Adrenal gland (tissue), 12 donors: ENCODE results near the gene KIF26A. TPM values are rescaled to one million over a fixed set of nuclear protein-coding genes. Genes with fewer than 3 reads are reported as not detected.

Experiments
- DNase-seq, 7 donors: peaks; one replicate each; pipeline ENCODE4 v3.0.0-alpha.2; 2019 to 2020
- H3K27ac ChIP-seq, 5 donors: fragments of 200-600 bp; sonication (generic) in 4 of 5; 1 replicate in 3 of 5; 2 replicates in 2 of 5; pipeline versions ENCODE4 v1.5.1 to v1.8.0; 2016 to 2020; ENCODE audit warnings: mild to moderate bottlenecking in 1 of 5
- H3K27me3 ChIP-seq: fragments of 200-600 bp; 2 replicates; pipeline ENCODE4 v1.8.0; 2021
- H3K36me3 ChIP-seq, 2 donors: fragments of 200-600 bp; replicated peaks in 1 of 2; 1 replicate in 1 of 2; 2 replicates in 1 of 2; pipeline versions ENCODE4 v1.5.1 to v1.8.0; 2018 to 2022
- H3K4me1 ChIP-seq, 2 donors: fragments of 200-600 bp; replicated peaks in 1 of 2; 1 replicate in 1 of 2; 2 replicates in 1 of 2; pipeline versions ENCODE4 v1.5.1 to v1.8.0; 2018 to 2021
- H3K4me3 ChIP-seq, 4 donors: fragments of 200-600 bp; sonication (generic) in 3 of 4; one replicate each; pipeline ENCODE4 v1.5.1; 2016 to 2018
- H3K9me3 ChIP-seq, 3 donors: fragments of 200-600 bp; sonication (generic) in 1 of 3; replicated peaks in 1 of 3; 1 replicate in 2 of 3; 2 replicates in 1 of 3; pipeline versions ENCODE4 v1.5.1 to v1.8.0; 2016 to 2021
- POLR2A ChIP-seq, 2 donors: fragments of 450-650 bp; IDR thresholded peaks; one replicate each; pipeline ENCODE4 v1.6.1; 2017; ENCODE audit warnings: antibody characterized with exemption in 2 of 2, mild to moderate bottlenecking in 2 of 2, moderate library complexity in 1 of 2
- WGBS, 4 donors: extraction: QIAGEN DNeasy Blood & Tissue Kit in 2 of 4; methylation state at CpG; one replicate each; pipeline versions ENCODE4 v1.1.5 to v1.1.7; 2013 to 2017; 5-methylcytosine and 5-hydroxymethylcytosine counted together
- intact Hi-C, 2 donors: fragments of 100-400 bp; cut with DNase I; formaldehyde crosslinking; loops; one replicate each; pipeline versions ENCODE4 v1.14.1 to v1.15.0; 2022 to 2023
- polyA plus RNA-seq, 3 donors: library from polyadenylated mRNA; stranded (reverse); fragments of 200-250 nt in 2 of 3; fragments of 350-450 nt in 1 of 3; fragmentation: Illumina TruSeq in 1 of 3; extraction: RNeasy Lipid Tissue Mini Kit (QIAGEN cat#74804) in 1 of 3; gene quantifications; one replicate each; pipeline ENCODE4 v1.2.3, GENCODE V29; 2013 to 2014
- total RNA-seq, 9 donors: library from RNA; depleted of rRNA in 4 of 9; stranded (reverse); fragments of >200 nt in 4 of 9; fragments of 120-200 nt in 1 of 9; fragmentation: NEBNext Ultra II Directional in 1 of 9; extraction: Animal tissue kit (Norgen Biotek cat#: 25700) in 1 of 9; gene quantifications; one replicate each; pipeline versions ENCODE4 v1.1.0 to v1.2.4, GENCODE V29; 2013 to 2023
- TF ChIP-seq, protein P1 (sequence below), 6 experiments: fragments of 450-650 bp in 4 of 6; fragments of 200-600 bp in 2 of 6; sonication (generic) in 1 of 6; IDR thresholded peaks; 1 replicate in 5 of 6; 2 replicates in 1 of 6; pipeline versions ENCODE4 v1.5.1 to v1.8.0; 2016 to 2021; ENCODE audit warnings: antibody characterized with exemption in 6 of 6, mild to moderate bottlenecking in 2 of 6, moderate library complexity in 1 of 6
- donor health status: healthy with polysubstance abuse.
- donor health status: Bipolar disorder and iron deficiency.
- donor health status: DM: yes; HTN: yes; CAD: no.
- donor health status: DM: no; HTN: no; CAD: no.
- donor health status: DM: no; HTN: no; CAD: no.
- donor health status: DM: yes; HTN: yes; CAD: no.

KIF26A gene
- total and polyA plus RNA-seq, 12 donors: 0.49 to 23.9 (median 6.5) TPM

- no peak for DNase-seq
- Histone ChIP-seq H3K9me3 (no peaks in the 10 kb centered on the region), H3K36me3 (peaks cover 0 to 3% of the 10 kb centered on the region in 2 donors), H3K27me3 (no peaks in the 10 kb centered on the region), H3K27ac (no peak overlapping the region), H3K4me1 (no peaks in the 10 kb centered on the region), H3K4me3 (no peak overlapping the region)
- WGBS, 4 donors: 40 to 92% (median 76%) methylated on average over 1 to 25 of the region's 25 CpGs
- TF ChIP-seq, protein P1, sequence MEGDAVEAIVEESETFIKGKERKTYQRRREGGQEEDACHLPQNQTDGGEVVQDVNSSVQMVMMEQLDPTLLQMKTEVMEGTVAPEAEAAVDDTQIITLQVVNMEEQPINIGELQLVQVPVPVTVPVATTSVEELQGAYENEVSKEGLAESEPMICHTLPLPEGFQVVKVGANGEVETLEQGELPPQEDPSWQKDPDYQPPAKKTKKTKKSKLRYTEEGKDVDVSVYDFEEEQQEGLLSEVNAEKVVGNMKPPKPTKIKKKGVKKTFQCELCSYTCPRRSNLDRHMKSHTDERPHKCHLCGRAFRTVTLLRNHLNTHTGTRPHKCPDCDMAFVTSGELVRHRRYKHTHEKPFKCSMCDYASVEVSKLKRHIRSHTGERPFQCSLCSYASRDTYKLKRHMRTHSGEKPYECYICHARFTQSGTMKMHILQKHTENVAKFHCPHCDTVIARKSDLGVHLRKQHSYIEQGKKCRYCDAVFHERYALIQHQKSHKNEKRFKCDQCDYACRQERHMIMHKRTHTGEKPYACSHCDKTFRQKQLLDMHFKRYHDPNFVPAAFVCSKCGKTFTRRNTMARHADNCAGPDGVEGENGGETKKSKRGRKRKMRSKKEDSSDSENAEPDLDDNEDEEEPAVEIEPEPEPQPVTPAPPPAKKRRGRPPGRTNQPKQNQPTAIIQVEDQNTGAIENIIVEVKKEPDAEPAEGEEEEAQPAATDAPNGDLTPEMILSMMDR (IDR thresholded peaks at IDR 0.05): no peak
- no peak for TF ChIP-seq POLR2A (IDR thresholded peaks at IDR 0.05)
- intact Hi-C loops: no loop called here
These were observed 38.2 kb downstream of the KIF26A start for GRCh38 chr14:104176611-104177010.

- WGBS, 4 donors: 96% methylated on average over 37 to 38 of the region's 38 CpGs; no CpG with 5 or more reads in 2 of the 4 donors
- no peaks in the 10 kb centered on the region for H3K9me3 ChIP-seq
- TF ChIP-seq, protein P1 (IDR thresholded peaks at IDR 0.05): no peak
- no peak for TF ChIP-seq POLR2A (IDR thresholded peaks at IDR 0.05)
- intact Hi-C loops: no loop called here
- no peaks in the 10 kb centered on the region for H3K4me1 ChIP-seq
- H3K4me3 ChIP-seq: no peak overlapping the region
- H3K27me3 ChIP-seq: no peaks in the 10 kb centered on the region
- peaks cover 0 to 3% of the 10 kb centered on the region in 2 donors for H3K36me3 ChIP-seq
- no peak overlapping the region for H3K27ac ChIP-seq
- no peak for DNase-seq
These were observed 39.0 kb downstream of the KIF26A start for GRCh38 chr14:104177411-104177810.

DNA sequence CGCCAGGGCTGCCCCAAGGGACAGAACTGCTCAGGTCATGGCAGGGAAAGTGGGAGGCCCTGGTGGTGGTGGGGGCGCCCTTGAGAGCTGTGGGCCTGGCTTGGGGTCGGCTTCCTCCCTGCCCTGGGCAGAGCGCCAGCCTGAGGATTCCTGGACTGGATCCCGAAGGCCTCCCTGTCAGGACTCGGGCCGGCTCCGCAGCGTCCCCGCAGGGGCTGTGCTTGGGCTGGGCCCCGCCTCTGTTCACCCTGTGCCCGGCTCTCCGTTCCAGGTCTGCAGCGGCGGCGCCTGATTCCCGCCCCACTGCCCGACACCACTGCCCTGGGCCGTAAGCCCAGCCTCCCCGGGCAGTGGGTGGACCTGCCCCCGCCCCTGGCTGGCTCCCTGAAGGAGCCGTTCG, 39.9 kb downstream of the KIF26A start:
- Histone ChIP-seq H3K4me1 (no peaks in the 10 kb centered on the region), H3K36me3 (peaks cover 0 to 3% of the 10 kb centered on the region in 2 donors), H3K4me3 (no peak overlapping the region), H3K27ac (no peak overlapping the region), H3K9me3 (no peaks in the 10 kb centered on the region), H3K27me3 (no peaks in the 10 kb centered on the region)
- DNase-seq: no peak
- intact Hi-C loops: no loop called here
- 57 to 91% (median 67%) methylated on average over 18 to 23 of the region's 23 CpGs; no CpG with 5 or more reads in 1 of the 4 donors for WGBS, 4 donors
- TF ChIP-seq POLR2A (IDR thresholded peaks at IDR 0.05): no peak
- TF ChIP-seq, protein P1 (IDR thresholded peaks at IDR 0.05): no peak

GRCh38 chr14:104179126-104179525, 40.7 kb downstream of the KIF26A start:
- intact Hi-C loops: no loop called here
- Histone ChIP-seq H3K36me3 (peaks cover 0 to 3% of the 10 kb centered on the region in 2 donors), H3K27me3 (no peaks in the 10 kb centered on the region), H3K4me3 (no peak overlapping the region), H3K9me3 (no peaks in the 10 kb centered on the region), H3K4me1 (no peaks in the 10 kb centered on the region), H3K27ac (no peak overlapping the region)
- no peak for TF ChIP-seq POLR2A (IDR thresholded peaks at IDR 0.05)
- TF ChIP-seq, protein P1 (IDR thresholded peaks at IDR 0.05): no peak
- 80 to 100% (median 85%) methylated on average over 1 to 21 of the region's 21 CpGs for WGBS, 4 donors
- DNase-seq: no peak
